DOHH2 (cell line): Measurements from ENCODE around the gene SHISA4.
"Not testable (repeated sequence)": the region's sequence is repeated elsewhere in the genome, so short reads cannot be mapped to it uniquely, and the experiment has no call there.

ENCODE experiments used
- H3F3A ChIP-seq: fragments of 200-600 bp; sonication (generic), shearing (Covaris generic); 2 replicates; pipeline ENCODE4 v1.6.0; 2016; ENCODE audit warnings: antibody characterized with exemption, mild to moderate bottlenecking; ENCODE audit not compliant: control insufficient read depth, insufficient read depth
- H3K27ac ChIP-seq: fragments of 200-600 bp; sonication (generic); 2 replicates; pipeline ENCODE4 v1.5.1; 2014; ENCODE audit warnings: low read depth, mild to moderate bottlenecking, low read length, moderate library complexity
- H3K27me3 ChIP-seq: fragments of 200-600 bp; sonication (generic); 2 replicates; pipeline ENCODE4 v1.6.1; 2014; ENCODE audit warnings: mild to moderate bottlenecking, low read length, mixed read lengths; ENCODE audit not compliant: control insufficient read depth
- H3K36me3 ChIP-seq: fragments of 200-600 bp; sonication (generic); 2 replicates; pipeline ENCODE4 v1.6.1; 2014; ENCODE audit warnings: mild to moderate bottlenecking, low read length, moderate library complexity, mixed read lengths; ENCODE audit not compliant: control insufficient read depth
- H3K4me1 ChIP-seq: fragments of 200-600 bp; sonication (generic); 2 replicates; pipeline ENCODE4 v1.6.1; 2014; ENCODE audit warnings: mild to moderate bottlenecking, low read length, mixed read lengths; ENCODE audit not compliant: control insufficient read depth
- H3K4me2 ChIP-seq: fragments of 200-600 bp; sonication (generic); 2 replicates; pipeline ENCODE4 v1.6.0; 2014; ENCODE audit warnings: mild to moderate bottlenecking, low read length, moderate library complexity
- H3K4me3 ChIP-seq: fragments of 200-600 bp; sonication (generic); 2 replicates; pipeline ENCODE4 v1.5.1; 2014; ENCODE audit warnings: mild to moderate bottlenecking, low read length, mixed read lengths
- H3K79me2 ChIP-seq: fragments of 200-600 bp; sonication (generic); 2 replicates; pipeline ENCODE4 v1.6.1; 2014; ENCODE audit warnings: mild to moderate bottlenecking, low read length, mixed read lengths; ENCODE audit not compliant: control insufficient read depth
- H3K9me2 ChIP-seq: fragments of 200-600 bp; sonication (generic); replicated peaks from 2 replicates; pipeline ENCODE4 v1.6.1; 2014; ENCODE audit warnings: mild to moderate bottlenecking, low read length, mixed read lengths; ENCODE audit not compliant: control insufficient read depth
- H3K9me3 ChIP-seq: fragments of 200-600 bp; sonication (generic); 2 replicates; pipeline ENCODE4 v1.6.1; 2014; ENCODE audit warnings: antibody characterized with exemption, low read length, mixed read lengths; ENCODE audit not compliant: control insufficient read depth, insufficient read depth
- H4K20me1 ChIP-seq: fragments of 200-600 bp; sonication (generic); 2 replicates; pipeline ENCODE4 v1.6.0; 2014; ENCODE audit warnings: low read depth, mild to moderate bottlenecking, antibody characterized with exemption, low read length, moderate library complexity; ENCODE audit not compliant: control insufficient read depth, insufficient read depth
- EZH2phosphoT487 ChIP-seq: fragments of 200-600 bp; sonication (generic); IDR thresholded peaks from 2 replicates; pipeline ENCODE4 v1.6.1; 2017; ENCODE audit warnings: borderline replicate concordance, mild to moderate bottlenecking, antibody characterized with exemption, low read length, moderate library complexity, mixed read lengths
- TF ChIP-seq, protein P1 (sequence below): fragments of 200-600 bp; sonication (generic); IDR thresholded peaks from one replicate; pipeline ENCODE4 v1.5.1; 2014; ENCODE audit warnings: antibody characterized with exemption, mild to moderate bottlenecking, low read depth, low read length; ENCODE audit not compliant: poor library complexity, severe bottlenecking

Gene SHISA4

DNA sequence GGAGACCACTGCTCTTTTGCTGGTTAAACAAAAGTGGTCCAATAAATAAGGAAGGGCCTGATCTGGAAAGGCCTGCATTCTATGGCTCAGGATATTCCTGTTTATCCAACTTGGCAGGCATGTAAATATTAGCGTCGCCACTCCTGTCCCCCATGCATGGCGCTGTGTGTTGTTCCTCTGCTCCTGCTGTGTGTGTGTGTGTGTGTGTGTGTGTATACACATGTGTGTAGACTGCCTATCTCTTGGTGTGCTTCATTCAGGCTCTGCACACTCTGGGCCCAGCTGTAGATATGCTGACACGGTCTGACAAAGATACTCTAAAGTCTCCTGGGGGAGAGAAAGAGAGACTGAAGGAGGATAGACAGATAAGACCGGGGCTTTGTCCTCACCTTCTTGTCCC lies 50.9 kb downstream of the SHISA4 start:
- no peaks in the 10 kb centered on the region for H3F3A ChIP-seq
- H3K9me3 ChIP-seq = no peaks in the 10 kb centered on the region
- H3K36me3 ChIP-seq = no peaks in the 10 kb centered on the region
- TF ChIP-seq, protein P1, sequence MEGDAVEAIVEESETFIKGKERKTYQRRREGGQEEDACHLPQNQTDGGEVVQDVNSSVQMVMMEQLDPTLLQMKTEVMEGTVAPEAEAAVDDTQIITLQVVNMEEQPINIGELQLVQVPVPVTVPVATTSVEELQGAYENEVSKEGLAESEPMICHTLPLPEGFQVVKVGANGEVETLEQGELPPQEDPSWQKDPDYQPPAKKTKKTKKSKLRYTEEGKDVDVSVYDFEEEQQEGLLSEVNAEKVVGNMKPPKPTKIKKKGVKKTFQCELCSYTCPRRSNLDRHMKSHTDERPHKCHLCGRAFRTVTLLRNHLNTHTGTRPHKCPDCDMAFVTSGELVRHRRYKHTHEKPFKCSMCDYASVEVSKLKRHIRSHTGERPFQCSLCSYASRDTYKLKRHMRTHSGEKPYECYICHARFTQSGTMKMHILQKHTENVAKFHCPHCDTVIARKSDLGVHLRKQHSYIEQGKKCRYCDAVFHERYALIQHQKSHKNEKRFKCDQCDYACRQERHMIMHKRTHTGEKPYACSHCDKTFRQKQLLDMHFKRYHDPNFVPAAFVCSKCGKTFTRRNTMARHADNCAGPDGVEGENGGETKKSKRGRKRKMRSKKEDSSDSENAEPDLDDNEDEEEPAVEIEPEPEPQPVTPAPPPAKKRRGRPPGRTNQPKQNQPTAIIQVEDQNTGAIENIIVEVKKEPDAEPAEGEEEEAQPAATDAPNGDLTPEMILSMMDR = no peak
- no peak for TF ChIP-seq EZH2phosphoT487
- no peaks in the 10 kb centered on the region for H3K4me1 ChIP-seq
- H3K27ac ChIP-seq = no peak overlapping the region
- H3K27me3 ChIP-seq = peaks cover 10% of the 10 kb centered on the region
- H3K4me3 ChIP-seq = no peak overlapping the region
- no peaks in the 10 kb centered on the region for H3K9me2 ChIP-seq
- H3K79me2 ChIP-seq = no peaks in the 10 kb centered on the region
- H3K4me2 ChIP-seq = no peak overlapping the region
- no peaks in the 10 kb centered on the region for H4K20me1 ChIP-seq

DNA sequence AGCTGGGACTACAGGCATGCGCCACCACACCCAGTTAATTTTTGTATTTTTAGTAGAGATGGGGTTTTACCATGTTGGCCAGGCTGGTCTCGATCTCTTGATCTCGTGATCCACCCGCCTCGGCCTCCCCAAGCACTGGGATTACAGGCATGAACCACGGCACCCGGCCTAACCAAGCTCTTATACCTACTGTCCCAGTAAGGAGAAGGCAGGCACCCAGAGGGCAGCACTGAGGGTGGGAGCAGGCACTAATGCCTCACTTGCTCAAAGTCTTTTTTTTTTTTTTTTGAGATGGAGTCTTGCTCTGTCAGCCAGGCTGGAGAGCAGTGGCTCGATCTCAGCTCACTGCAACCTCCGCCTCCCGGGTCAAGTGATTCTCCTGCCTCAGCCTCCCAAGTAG lies 51.6 kb downstream of the SHISA4 start:
- not testable (repeated sequence) for H3K4me2 ChIP-seq

DNA sequence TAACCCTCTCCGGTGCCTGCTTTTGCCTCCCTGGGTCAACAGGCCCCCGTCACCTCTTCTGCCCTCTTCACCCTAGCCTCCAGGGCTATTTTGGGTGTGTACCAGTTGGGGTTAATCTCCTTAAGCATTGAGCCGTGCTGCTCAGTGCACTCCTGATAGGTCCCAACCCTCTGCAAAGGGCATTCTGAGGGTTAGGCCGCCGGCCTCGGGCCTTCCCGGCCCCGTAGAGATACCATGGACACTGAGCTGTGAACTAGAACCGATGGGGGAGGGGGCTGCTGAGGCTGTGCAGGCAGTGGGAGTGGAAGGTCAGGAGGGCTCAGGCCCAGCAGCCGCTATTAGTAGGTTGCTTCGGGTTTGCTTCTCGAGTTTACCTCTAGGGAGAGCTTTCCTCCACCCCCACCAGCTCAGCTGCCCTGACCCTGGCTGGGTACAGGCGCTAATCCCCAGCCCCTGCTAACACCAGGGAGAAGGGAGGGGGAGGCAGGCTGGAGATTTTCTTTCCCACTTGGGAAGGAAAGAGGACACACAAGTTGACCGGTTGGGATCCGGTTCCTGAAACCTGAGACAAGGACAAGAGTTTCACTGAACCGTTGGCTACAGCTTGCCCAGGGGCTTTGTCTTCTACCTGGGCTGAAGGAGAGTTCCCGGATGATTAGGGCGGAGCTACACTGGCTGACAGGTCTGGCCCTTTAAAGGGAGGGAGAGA lies 52.9 kb downstream of the SHISA4 start:
- H3K4me1 ChIP-seq = no peaks in the 10 kb centered on the region
- no peaks in the 10 kb centered on the region for H3K36me3 ChIP-seq
- H3K27me3 ChIP-seq = peaks cover 29% of the 10 kb centered on the region
- H3K4me3 ChIP-seq = no peak overlapping the region
- TF ChIP-seq, protein P1 = no peak
- no peak for TF ChIP-seq EZH2phosphoT487
- no peak overlapping the region for H3K27ac ChIP-seq
- H3K4me2 ChIP-seq = no peak overlapping the region
- no peaks in the 10 kb centered on the region for H4K20me1 ChIP-seq
- H3K79me2 ChIP-seq = no peaks in the 10 kb centered on the region
- H3K9me3 ChIP-seq = no peaks in the 10 kb centered on the region
- no peaks in the 10 kb centered on the region for H3K9me2 ChIP-seq
- H3F3A ChIP-seq = no peaks in the 10 kb centered on the region

More for the DNA sequence above, 51.6 kb downstream of the SHISA4 start:
- not testable (repeated sequence) for H3K4me1 ChIP-seq, H3K27ac ChIP-seq, H3F3A ChIP-seq, H3K36me3 ChIP-seq, H3K79me2 ChIP-seq, H3K4me3 ChIP-seq, H3K9me2 ChIP-seq, H3K9me3 ChIP-seq, H4K20me1 ChIP-seq
- peaks cover 16% of the 10 kb centered on the region for H3K27me3 ChIP-seq

DNA sequence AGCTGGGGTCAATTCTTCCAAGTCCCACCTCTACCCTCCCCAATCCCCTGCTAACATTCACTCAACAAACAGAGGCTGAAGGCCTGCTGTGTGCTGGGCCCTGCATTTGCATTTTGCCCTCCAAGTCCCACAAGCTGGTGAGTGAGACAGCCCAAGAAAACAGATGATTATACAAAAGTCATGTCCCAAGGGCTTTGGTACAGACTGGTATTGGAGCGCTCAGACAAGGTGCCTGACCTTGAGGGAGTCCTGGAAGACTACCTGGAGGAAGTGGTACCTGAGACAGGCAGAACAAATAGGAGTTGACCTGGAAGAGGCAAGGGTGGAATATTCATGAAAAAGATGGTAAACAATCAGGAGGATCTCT lies 53.4 kb downstream of the SHISA4 start:
- no peaks in the 10 kb centered on the region for H3K9me3 ChIP-seq
- no peaks in the 10 kb centered on the region for H3K9me2 ChIP-seq
- no peaks in the 10 kb centered on the region for H3F3A ChIP-seq
- H3K79me2 ChIP-seq = no peaks in the 10 kb centered on the region
- H3K27ac ChIP-seq = no peak overlapping the region
- H3K27me3 ChIP-seq = peaks cover 34% of the 10 kb centered on the region
- H3K36me3 ChIP-seq = no peaks in the 10 kb centered on the region
- no peaks in the 10 kb centered on the region for H3K4me1 ChIP-seq
- no peaks in the 10 kb centered on the region for H4K20me1 ChIP-seq
- H3K4me3 ChIP-seq = no peak overlapping the region
- TF ChIP-seq EZH2phosphoT487 = no peak
- TF ChIP-seq, protein P1 = no peak
- H3K4me2 ChIP-seq = no peak overlapping the region
